ENCODE data around the gene PTHLH.

Gene PTHLH

DNA sequence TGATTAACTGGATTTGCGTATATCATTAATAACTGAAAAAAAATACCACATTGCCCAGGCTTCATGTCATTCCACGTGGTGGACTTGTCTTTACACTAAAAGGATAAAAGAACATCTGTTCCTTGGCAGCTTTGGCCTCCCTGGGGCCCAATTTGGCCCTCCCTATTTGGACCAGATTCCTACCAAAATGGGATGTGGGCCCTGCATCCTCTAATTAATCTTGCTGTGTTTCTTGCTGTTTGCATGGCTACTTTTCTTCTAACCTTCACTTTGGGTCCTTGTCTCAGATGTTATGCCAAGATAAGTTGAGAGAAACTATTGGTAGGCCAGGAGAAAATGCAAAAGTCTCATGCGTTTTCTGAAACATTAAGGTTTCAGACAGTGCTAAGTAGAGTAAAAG lies 57.5 kb downstream of the PTHLH start:
- TF ChIP-seq CTCF (IDR thresholded peaks at IDR 0.05), result no peak
- Histone ChIP-seq H3K4me3 (no peak overlapping the region), H3K27ac (no peak overlapping the region)
- DNase-seq (ENCODE audit: low spot score), result no peak

DNA sequence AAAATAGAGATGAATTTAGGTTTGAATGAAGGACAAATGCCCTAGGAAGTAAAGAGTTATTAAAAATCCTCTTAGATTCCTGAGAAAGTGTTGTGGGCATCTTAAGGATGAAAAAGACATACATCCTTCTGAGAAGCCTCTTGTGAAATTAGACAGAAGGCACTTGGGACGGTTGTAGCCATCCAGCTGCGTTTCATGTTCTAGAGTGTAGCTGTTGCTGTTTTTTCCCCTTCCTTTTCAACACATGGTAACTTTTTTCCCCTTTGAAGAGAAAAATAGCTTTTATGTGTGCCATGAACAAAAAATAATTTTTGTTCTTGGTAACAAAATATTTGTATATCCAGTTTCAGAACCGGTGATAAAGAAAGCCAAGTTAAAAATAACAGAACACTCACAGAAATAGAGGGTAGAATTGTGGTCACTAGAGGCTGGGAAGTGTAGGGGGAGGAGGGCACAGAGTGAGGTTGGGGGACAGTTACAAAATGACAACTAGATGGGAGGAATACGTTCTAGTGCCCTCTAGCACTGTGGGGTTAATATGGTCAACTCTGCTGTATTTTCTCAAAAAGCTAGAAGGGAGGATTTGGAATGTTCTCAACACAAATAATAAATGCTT lies 58.4 kb downstream of the PTHLH start:
- no peak overlapping the region for H3K4me3 ChIP-seq
- no peak for TF ChIP-seq CTCF (IDR thresholded peaks at IDR 0.05)
- no peak for DNase-seq (ENCODE audit: low spot score)
- H3K27ac ChIP-seq, result no peak overlapping the region

GRCh38 chr12:27911397-27911796 lies 61.1 kb downstream of the PTHLH start:
- Histone ChIP-seq H3K4me3 (no peak overlapping the region), H3K27ac (no peak overlapping the region)
- no peak for TF ChIP-seq CTCF (IDR thresholded peaks at IDR 0.05)
- DNase-seq (ENCODE audit: low spot score), result no peak

Measured in coronary artery (tissue), 2 donors.